ENCODE results near the gene LYPD6B.

LYPD6B gene

DNA sequence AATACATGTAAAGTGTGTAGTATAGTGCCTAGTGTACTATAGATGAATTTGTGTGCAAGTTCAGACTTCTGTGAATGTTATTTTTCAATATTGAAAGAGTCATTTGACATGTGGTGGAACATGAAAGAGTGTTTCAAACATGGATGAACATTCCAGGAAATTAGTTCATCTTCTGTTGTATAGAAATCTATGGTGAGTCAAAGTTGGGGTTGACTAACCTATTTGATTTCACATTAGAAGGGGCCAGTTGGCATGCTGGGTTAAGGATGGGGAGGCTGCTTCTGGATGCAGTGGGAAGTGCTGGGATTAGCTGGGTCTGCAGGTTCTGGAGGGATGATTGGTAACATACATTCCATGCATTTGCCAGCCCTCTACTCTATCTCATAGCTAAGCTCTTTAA, 50.6 kb downstream of the LYPD6B start:
- Histone ChIP-seq H3K4me3 (ENCODE audit: insufficient read depth, low read depth, low read length) (no peak overlapping the region), H3K27ac (ENCODE audit: insufficient read depth, low read depth, low read length, poor library complexity, severe bottlenecking) (no peak overlapping the region), H3K4me1 (ENCODE audit: control insufficient read depth, insufficient read depth, low read length) (no peaks in the 10 kb centered on the region), H3K27me3 (ENCODE audit: control insufficient read depth, insufficient read depth, low read length, poor library complexity, severe bottlenecking) (no peaks in the 10 kb centered on the region), H3K9me3 (ENCODE audit: control insufficient read depth, low read length) (no peaks in the 10 kb centered on the region), H3K36me3 (ENCODE audit: control insufficient read depth, insufficient read depth, low read length) (no peaks in the 10 kb centered on the region)

DNA sequence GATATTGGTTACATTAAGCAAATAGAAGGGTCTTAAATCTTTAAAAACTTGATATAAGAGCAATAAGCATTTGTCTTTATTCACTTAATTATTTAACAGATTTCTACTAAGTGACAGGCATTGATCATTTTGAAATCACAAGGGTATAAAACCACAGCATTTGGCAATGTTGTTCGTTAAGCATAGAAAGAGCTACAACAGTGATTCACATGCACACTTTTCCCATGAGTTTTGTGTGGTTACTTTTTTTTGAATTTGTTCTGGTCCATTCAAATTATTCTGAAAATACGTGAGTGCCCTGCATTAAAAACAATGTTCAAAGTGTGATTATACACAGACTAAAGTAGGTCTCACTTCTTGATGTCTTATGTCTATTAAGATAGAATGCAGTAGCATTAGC, 52.2 kb downstream of the LYPD6B start:
- 85 to 94% methylated on average over 2 of the region's 2 CpGs for WGBS, 2 experiments
- no peak overlapping the region for H3K27ac ChIP-seq (ENCODE audit: insufficient read depth, low read depth, low read length, poor library complexity, severe bottlenecking)
- no peaks in the 10 kb centered on the region for H3K27me3 ChIP-seq (ENCODE audit: control insufficient read depth, insufficient read depth, low read length, poor library complexity, severe bottlenecking)
- no peaks in the 10 kb centered on the region for H3K4me1 ChIP-seq (ENCODE audit: control insufficient read depth, insufficient read depth, low read length)
- no peaks in the 10 kb centered on the region for H3K36me3 ChIP-seq (ENCODE audit: control insufficient read depth, insufficient read depth, low read length)
- H3K4me3 ChIP-seq (ENCODE audit: insufficient read depth, low read depth, low read length): no peak overlapping the region
- no peaks in the 10 kb centered on the region for H3K9me3 ChIP-seq (ENCODE audit: control insufficient read depth, low read length)

DNA sequence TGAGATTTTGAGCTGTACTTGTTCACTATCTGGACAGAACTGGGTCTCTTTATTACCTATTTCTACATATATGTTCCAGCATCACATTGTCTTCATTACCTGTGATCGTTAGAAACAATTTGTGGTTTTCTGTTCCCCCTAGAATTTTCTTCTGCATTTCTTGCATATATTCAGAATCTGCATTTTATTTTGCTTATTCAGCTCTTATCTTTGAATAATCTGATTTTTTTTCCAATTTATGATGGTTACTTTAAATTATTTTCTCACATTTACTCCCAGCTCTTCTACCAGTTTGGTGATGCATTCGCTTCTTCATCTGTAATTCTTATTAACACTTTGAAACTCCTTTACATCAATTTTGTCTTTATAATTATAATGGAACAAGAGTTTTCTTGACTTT, 55.1 kb downstream of the LYPD6B start:
- Histone ChIP-seq H3K27me3 (ENCODE audit: control insufficient read depth, insufficient read depth, low read length, poor library complexity, severe bottlenecking) (no peaks in the 10 kb centered on the region), H3K4me1 (ENCODE audit: control insufficient read depth, insufficient read depth, low read length) (no peaks in the 10 kb centered on the region), H3K4me3 (ENCODE audit: insufficient read depth, low read depth, low read length) (no peak overlapping the region), H3K27ac (ENCODE audit: insufficient read depth, low read depth, low read length, poor library complexity, severe bottlenecking) (no peak overlapping the region), H3K36me3 (ENCODE audit: control insufficient read depth, insufficient read depth, low read length) (no peaks in the 10 kb centered on the region), H3K9me3 (ENCODE audit: control insufficient read depth, low read length) (no peaks in the 10 kb centered on the region)
- WGBS, 2 experiments: 97 to 100% methylated on average over 1 of the region's 2 CpGs

DNA sequence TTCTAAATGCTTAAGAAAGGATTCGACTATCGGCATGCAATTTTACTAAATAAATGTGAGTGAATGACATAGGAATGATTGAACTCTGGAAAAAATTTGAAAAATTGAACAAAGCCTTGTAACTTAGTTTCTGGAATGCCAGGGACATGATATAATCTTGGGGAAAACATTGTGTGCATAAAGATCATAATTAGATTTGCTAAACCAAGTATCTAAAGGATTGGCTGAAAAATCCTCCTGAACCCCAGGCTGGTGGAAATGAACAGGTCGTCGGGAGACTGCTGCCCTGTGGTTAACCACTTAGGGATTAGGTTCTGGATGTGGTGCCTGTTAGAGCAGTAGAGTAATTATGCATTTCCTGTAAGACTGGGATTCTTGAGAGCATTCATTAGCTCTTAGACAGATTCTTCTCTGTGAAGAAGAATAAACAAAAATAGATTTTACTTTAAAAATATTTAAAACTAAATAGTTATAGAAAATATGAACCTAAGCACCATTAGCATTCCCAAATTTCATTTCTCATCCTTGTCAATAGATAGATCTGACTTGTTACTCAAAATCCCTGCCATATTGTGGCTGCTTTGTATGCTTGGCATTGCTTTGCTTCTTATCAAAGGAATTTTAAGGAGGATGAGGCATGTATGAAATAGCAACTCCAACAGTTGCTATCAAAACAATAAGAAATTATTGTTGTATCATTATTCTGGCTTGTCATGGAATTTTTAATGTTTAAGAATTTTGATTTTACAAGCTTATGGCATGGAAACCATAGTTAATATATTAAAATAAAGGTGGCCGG, 55.9 kb downstream of the LYPD6B start:
- Histone ChIP-seq H3K4me1 (ENCODE audit: control insufficient read depth, insufficient read depth, low read length) (no peaks in the 10 kb centered on the region), H3K27ac (ENCODE audit: insufficient read depth, low read depth, low read length, poor library complexity, severe bottlenecking) (no peak overlapping the region), H3K36me3 (ENCODE audit: control insufficient read depth, insufficient read depth, low read length) (no peaks in the 10 kb centered on the region), H3K27me3 (ENCODE audit: control insufficient read depth, insufficient read depth, low read length, poor library complexity, severe bottlenecking) (no peaks in the 10 kb centered on the region), H3K9me3 (ENCODE audit: control insufficient read depth, low read length) (no peaks in the 10 kb centered on the region), H3K4me3 (ENCODE audit: insufficient read depth, low read depth, low read length) (no peak overlapping the region)
- 77 to 84% methylated on average over 5 of the region's 5 CpGs for WGBS, 2 experiments

DNA sequence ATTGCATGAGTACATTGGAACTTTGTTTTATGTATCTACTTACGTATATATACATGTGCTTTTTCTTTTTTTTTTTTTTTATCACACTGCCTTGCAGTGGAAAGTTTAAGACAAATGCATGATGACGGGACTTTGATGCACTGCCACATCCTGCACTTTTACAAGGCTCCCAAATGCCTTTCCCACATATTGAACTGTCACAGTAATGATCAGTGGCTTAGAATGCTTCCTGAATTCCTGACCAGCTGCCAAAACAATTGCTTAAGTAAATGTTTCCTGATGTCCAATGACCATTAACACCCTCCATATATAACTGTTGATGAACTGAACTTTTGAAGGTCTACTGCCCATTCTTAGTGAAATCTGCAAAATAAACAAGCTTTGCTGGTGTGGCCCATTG, 60.2 kb downstream of the LYPD6B start:
- Histone ChIP-seq H3K4me3 (ENCODE audit: insufficient read depth, low read depth, low read length) (no peak overlapping the region), H3K9me3 (ENCODE audit: control insufficient read depth, low read length) (no peaks in the 10 kb centered on the region), H3K36me3 (ENCODE audit: control insufficient read depth, insufficient read depth, low read length) (no peaks in the 10 kb centered on the region), H3K27ac (ENCODE audit: insufficient read depth, low read depth, low read length, poor library complexity, severe bottlenecking) (no peak overlapping the region), H3K27me3 (ENCODE audit: control insufficient read depth, insufficient read depth, low read length, poor library complexity, severe bottlenecking) (no peaks in the 10 kb centered on the region), H3K4me1 (ENCODE audit: control insufficient read depth, insufficient read depth, low read length) (no peaks in the 10 kb centered on the region)
- WGBS, 2 experiments: 88 to 94% methylated on average over 1 to 2 of the region's 2 CpGs

GRCh38 chr2:149099298-149099697, 60.8 kb downstream of the LYPD6B start:
- WGBS, 2 experiments: 57 to 59% methylated on average over 3 of the region's 3 CpGs
- H3K27ac ChIP-seq (ENCODE audit: insufficient read depth, low read depth, low read length, poor library complexity, severe bottlenecking): no peak overlapping the region

DNA sequence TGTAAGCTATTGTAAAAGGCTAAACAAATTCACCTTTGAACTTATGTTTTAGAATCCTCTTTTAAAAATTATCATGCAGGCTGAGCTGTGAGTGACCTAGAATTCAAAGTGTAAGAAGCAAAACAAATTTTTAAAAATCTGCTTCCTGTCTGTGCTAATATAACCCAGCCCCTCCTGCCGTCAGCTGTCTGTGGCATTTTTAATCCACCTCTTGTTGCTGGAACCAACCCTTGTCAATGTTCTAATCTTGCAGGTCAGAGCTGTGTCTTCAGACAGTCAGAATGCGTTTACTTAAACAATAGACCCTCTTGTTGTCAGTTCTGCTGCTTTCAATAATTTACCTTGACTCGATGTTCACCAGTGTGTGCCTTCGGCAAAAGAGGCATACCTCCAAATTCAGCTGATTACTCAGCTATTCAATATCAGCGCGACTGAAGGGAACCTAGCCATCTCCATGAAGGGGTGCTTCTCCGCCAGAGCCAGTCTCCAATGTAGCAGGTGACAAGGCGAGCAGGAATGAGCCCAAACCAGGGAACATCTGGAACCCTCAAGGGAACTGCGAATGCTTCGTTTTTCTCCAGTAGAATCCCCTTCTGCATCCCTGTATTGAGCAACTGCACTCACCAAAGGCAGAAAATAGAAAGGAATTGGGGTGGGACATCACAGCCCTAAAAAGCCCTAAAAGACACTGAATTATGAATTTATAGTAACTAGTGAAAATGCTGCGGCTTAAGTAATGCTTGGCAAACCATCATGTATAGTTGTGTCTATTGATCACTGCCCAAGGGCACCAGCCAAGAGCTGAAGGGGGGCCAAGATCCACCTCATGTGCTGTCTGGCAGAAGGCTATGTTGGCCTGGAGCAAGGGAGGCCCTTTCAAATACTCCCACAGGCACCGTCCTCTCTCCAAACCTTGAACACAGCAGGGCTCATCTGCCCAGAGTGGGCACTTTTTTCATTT, 62.5 kb downstream of the LYPD6B start:
- WGBS, 2 experiments: 88 to 89% methylated on average over 12 of the region's 12 CpGs
- H3K4me1 ChIP-seq (ENCODE audit: control insufficient read depth, insufficient read depth, low read length): no peaks in the 10 kb centered on the region

More at GRCh38 chr2:149099298-149099697, 60.8 kb downstream of the LYPD6B start:
- Histone ChIP-seq H3K4me1 (ENCODE audit: control insufficient read depth, insufficient read depth, low read length) (no peaks in the 10 kb centered on the region), H3K36me3 (ENCODE audit: control insufficient read depth, insufficient read depth, low read length) (no peaks in the 10 kb centered on the region), H3K9me3 (ENCODE audit: control insufficient read depth, low read length) (no peaks in the 10 kb centered on the region), H3K4me3 (ENCODE audit: insufficient read depth, low read depth, low read length) (no peak overlapping the region), H3K27me3 (ENCODE audit: control insufficient read depth, insufficient read depth, low read length, poor library complexity, severe bottlenecking) (no peaks in the 10 kb centered on the region)

GRCh38 chr2:149101818-149102217, 63.3 kb downstream of the LYPD6B start:
- H3K36me3 ChIP-seq (ENCODE audit: control insufficient read depth, insufficient read depth, low read length): no peaks in the 10 kb centered on the region
- H3K4me1 ChIP-seq (ENCODE audit: control insufficient read depth, insufficient read depth, low read length): no peaks in the 10 kb centered on the region
- WGBS, 2 experiments: 86 to 97% methylated on average over 2 of the region's 2 CpGs
- H3K4me3 ChIP-seq (ENCODE audit: insufficient read depth, low read depth, low read length): no peak overlapping the region
- no peaks in the 10 kb centered on the region for H3K9me3 ChIP-seq (ENCODE audit: control insufficient read depth, low read length)
- H3K27ac ChIP-seq (ENCODE audit: insufficient read depth, low read depth, low read length, poor library complexity, severe bottlenecking): no peak overlapping the region
- H3K27me3 ChIP-seq (ENCODE audit: control insufficient read depth, insufficient read depth, low read length, poor library complexity, severe bottlenecking): no peaks in the 10 kb centered on the region

More for the DNA sequence above, 62.5 kb downstream of the LYPD6B start:
- no peak overlapping the region for H3K27ac ChIP-seq (ENCODE audit: insufficient read depth, low read depth, low read length, poor library complexity, severe bottlenecking)
- no peaks in the 10 kb centered on the region for H3K36me3 ChIP-seq (ENCODE audit: control insufficient read depth, insufficient read depth, low read length)
- no peak overlapping the region for H3K4me3 ChIP-seq (ENCODE audit: insufficient read depth, low read depth, low read length)
- H3K9me3 ChIP-seq (ENCODE audit: control insufficient read depth, low read length): no peaks in the 10 kb centered on the region
- no peaks in the 10 kb centered on the region for H3K27me3 ChIP-seq (ENCODE audit: control insufficient read depth, insufficient read depth, low read length, poor library complexity, severe bottlenecking)

- Histone ChIP-seq H3K27ac (ENCODE audit: insufficient read depth, low read depth, low read length, poor library complexity, severe bottlenecking) (no peak overlapping the region), H3K4me3 (ENCODE audit: insufficient read depth, low read depth, low read length) (no peak overlapping the region), H3K27me3 (ENCODE audit: control insufficient read depth, insufficient read depth, low read length, poor library complexity, severe bottlenecking) (no peaks in the 10 kb centered on the region), H3K36me3 (ENCODE audit: control insufficient read depth, insufficient read depth, low read length) (no peaks in the 10 kb centered on the region), H3K9me3 (ENCODE audit: control insufficient read depth, low read length) (no peaks in the 10 kb centered on the region), H3K4me1 (ENCODE audit: control insufficient read depth, insufficient read depth, low read length) (no peaks in the 10 kb centered on the region)
- 94 to 100% methylated on average over 3 of the region's 3 CpGs for WGBS, 2 experiments
These were observed 64.7 kb downstream of the LYPD6B start for GRCh38 chr2:149103081-149103620.

DNA sequence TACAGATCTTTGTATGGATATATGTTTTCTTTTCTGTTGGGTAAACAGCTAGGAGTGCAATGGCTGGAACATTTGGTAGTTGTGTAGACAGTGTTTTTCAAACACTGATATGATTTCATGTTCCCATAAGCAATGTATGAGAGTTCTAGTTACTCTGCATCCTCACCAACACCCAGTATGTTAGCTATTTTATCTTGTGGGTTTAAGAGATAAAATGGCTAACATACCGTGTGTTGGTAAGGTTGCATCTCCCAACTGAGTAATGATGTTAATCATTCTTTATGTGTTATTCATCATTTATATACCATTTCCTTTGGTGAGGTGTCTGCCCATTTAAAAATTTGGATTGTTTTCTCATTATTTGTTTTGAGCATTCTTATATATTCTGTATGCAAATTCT, 65.7 kb downstream of the LYPD6B start:
- H3K4me3 ChIP-seq (ENCODE audit: insufficient read depth, low read depth, low read length): no peak overlapping the region
- WGBS, 2 experiments: 80% methylated on average over 1 of the region's 1 CpG; no CpG with 5 or more reads in 1 of the 2 experiments
- no peak overlapping the region for H3K27ac ChIP-seq (ENCODE audit: insufficient read depth, low read depth, low read length, poor library complexity, severe bottlenecking)
- H3K36me3 ChIP-seq (ENCODE audit: control insufficient read depth, insufficient read depth, low read length): no peaks in the 10 kb centered on the region
- H3K9me3 ChIP-seq (ENCODE audit: control insufficient read depth, low read length): no peaks in the 10 kb centered on the region
- H3K4me1 ChIP-seq (ENCODE audit: control insufficient read depth, insufficient read depth, low read length): no peaks in the 10 kb centered on the region
- H3K27me3 ChIP-seq (ENCODE audit: control insufficient read depth, insufficient read depth, low read length, poor library complexity, severe bottlenecking): no peaks in the 10 kb centered on the region
